ENCODE measurements around the gene CBR3.
"Not testable (repeated sequence)": the region's sequence is repeated elsewhere in the genome, so short reads cannot be mapped to it uniquely, and the experiment has no call there.

DNA sequence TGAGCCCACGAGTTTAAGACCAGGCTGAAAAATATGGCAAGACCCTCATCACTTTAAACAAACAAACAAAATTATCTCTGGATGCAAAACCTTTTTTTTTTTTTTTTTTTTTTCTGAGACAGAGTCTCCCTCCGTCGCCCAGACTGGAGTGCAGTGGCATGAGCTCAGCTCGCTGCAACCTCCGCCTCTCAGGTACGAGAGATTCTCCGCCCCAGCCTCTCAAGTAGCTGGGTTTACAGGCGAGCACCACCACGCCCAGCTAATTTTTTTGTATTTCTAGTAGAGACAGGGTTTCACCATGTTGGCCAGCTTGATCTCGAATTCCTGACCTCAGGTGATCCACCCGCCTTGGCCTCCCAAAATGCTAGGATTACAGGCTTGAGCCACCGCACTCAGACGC lies 4.9 kb downstream of the CBR3 start:
- TF ChIP-seq, protein P1, sequence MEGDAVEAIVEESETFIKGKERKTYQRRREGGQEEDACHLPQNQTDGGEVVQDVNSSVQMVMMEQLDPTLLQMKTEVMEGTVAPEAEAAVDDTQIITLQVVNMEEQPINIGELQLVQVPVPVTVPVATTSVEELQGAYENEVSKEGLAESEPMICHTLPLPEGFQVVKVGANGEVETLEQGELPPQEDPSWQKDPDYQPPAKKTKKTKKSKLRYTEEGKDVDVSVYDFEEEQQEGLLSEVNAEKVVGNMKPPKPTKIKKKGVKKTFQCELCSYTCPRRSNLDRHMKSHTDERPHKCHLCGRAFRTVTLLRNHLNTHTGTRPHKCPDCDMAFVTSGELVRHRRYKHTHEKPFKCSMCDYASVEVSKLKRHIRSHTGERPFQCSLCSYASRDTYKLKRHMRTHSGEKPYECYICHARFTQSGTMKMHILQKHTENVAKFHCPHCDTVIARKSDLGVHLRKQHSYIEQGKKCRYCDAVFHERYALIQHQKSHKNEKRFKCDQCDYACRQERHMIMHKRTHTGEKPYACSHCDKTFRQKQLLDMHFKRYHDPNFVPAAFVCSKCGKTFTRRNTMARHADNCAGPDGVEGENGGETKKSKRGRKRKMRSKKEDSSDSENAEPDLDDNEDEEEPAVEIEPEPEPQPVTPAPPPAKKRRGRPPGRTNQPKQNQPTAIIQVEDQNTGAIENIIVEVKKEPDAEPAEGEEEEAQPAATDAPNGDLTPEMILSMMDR (IDR thresholded peaks at IDR 0.05), result not testable (repeated sequence)
- TF ChIP-seq POLR2A (IDR thresholded peaks at IDR 0.05), result not testable (repeated sequence)

Data from right lobe of liver (tissue), 4 donors.